Activated CD4-positive, alpha-beta T cell treated with anti-CD3 and anti-CD28 coated beads for 36 hours (primary cell): ENCODE data around the gene CCDC38. TPM values are rescaled to one million over a fixed set of nuclear protein-coding genes. Genes with fewer than 3 reads are reported as not detected.

ENCODE experiments used
- ATAC-seq: fragments of 200-7000 bp; cut with Tn5 transposase; one replicate; pipeline ENCODE4 v1.10.0; 2021; ENCODE audit warnings: mild to moderate bottlenecking, moderate library complexity
- CTCF ChIA-PET: fragments of 350-600 bp; sonication (Branson Sonifier 250); formaldehyde crosslinking; loops from one replicate; lab custom pipeline; 2021; ENCODE audit warnings: antibody characterized with exemption; lab: Charles Lee
- POLR2A ChIA-PET: fragments of 350-600 bp; sonication (Branson Sonifier 250); formaldehyde crosslinking; loops from one replicate; lab custom pipeline; 2021; ENCODE audit warnings: antibody characterized with exemption, inconsistent platforms; lab: Charles Lee
- DNase-seq: peaks from one replicate; pipeline ENCODE4 v3.0.0-alpha.2; 2020
- H3K27ac Mint-ChIP-seq: one replicate; pipeline ENCODE4 v1.8.0; 2021; ENCODE audit warnings: mixed read lengths
- H3K27me3 Mint-ChIP-seq: one replicate; pipeline ENCODE4 v1.8.0; 2021; ENCODE audit warnings: mixed read lengths
- H3K36me3 Mint-ChIP-seq: one replicate; pipeline ENCODE4 v1.8.0; 2021; ENCODE audit warnings: low read depth, mixed read lengths
- H3K4me1 Mint-ChIP-seq: one replicate; pipeline ENCODE4 v1.8.0; 2021; ENCODE audit warnings: mixed read lengths
- H3K4me3 Mint-ChIP-seq: one replicate; pipeline ENCODE4 v1.8.0; 2021; ENCODE audit warnings: mild to moderate bottlenecking, moderate library complexity, mixed read lengths
- H3K9me3 Mint-ChIP-seq: one replicate; pipeline ENCODE4 v1.8.0; 2021; ENCODE audit warnings: low read depth, mixed read lengths
- intact Hi-C, 2 experiments: fragments of 100-400 bp; cut with DNase I in 1 of 2; cut with micrococcal nuclease in 1 of 2; formaldehyde crosslinking; loops; one replicate each; pipeline versions ENCODE4 v1.14.2 to v1.15.1; 2022 to 2024; cut with DNase I, micrococcal nuclease
- total RNA-seq, 2 experiments: library from RNA; stranded (reverse); gene quantifications; one replicate each; pipeline ENCODE4 v1.2.3, GENCODE V29; 2021

CCDC38 gene
- total RNA-seq, 2 experiments from 2014 or later: 0.21 TPM; not detected in 1

- ATAC-seq (no peak), DNase-seq (no peak)
- Mint-ChIP-seq H3K27me3 (peaks cover 15% of the 10 kb centered on the region), H3K9me3 (no peaks in the 10 kb centered on the region), H3K4me1 (no peaks in the 10 kb centered on the region), H3K4me3 (no peak overlapping the region), H3K36me3 (no peaks in the 10 kb centered on the region), H3K27ac (no peak overlapping the region)
- ChIA-PET POLR2A (no interaction called here), CTCF (interaction anchor here (1.5 kb wide), 1 partner anchor 8 kb away, joined by 4 read pairs; no protein-coding TSS in a partner anchor)
- intact Hi-C loops: no loop called here
These were observed 106.2 kb downstream of the CCDC38 start for GRCh38 chr12:95836185-95836609.

GRCh38 chr12:95834572-95834971 is 107.8 kb downstream of the CCDC38 start:
- ATAC-seq: no peak
- no peak overlapping the region for H3K27ac Mint-ChIP-seq
- H3K4me1 Mint-ChIP-seq: peaks cover 10% of the 10 kb centered on the region

GRCh38 chr12:95830335-95831089 is 111.9 kb downstream of the CCDC38 start:
- Mint-ChIP-seq H3K36me3 (no peaks in the 10 kb centered on the region), H3K27me3 (peaks cover 14% of the 10 kb centered on the region), H3K4me3 (no peak overlapping the region), H3K27ac (no peak overlapping the region), H3K9me3 (no peaks in the 10 kb centered on the region), H3K4me1 (peaks cover 10% of the 10 kb centered on the region)
- intact Hi-C loops: no loop called here
- ChIA-PET CTCF (no interaction called here), POLR2A (no interaction called here)
- peak; percentile 81 for ATAC-seq
- no peak for DNase-seq

More at GRCh38 chr12:95834572-95834971, 107.8 kb downstream of the CCDC38 start:
- intact Hi-C loops: no loop called here
- no peak for DNase-seq
- ChIA-PET POLR2A (no interaction called here), CTCF (interaction anchor here (0.7 kb wide), 1 partner anchor 15 kb away, joined by 3 read pairs; no protein-coding TSS in a partner anchor)
- Mint-ChIP-seq H3K4me3 (no peak overlapping the region), H3K36me3 (no peaks in the 10 kb centered on the region), H3K27me3 (peaks cover 17% of the 10 kb centered on the region), H3K9me3 (no peaks in the 10 kb centered on the region)

GRCh38 chr12:95829395-95829794 is 113.0 kb downstream of the CCDC38 start:
- ChIA-PET POLR2A (no interaction called here), CTCF (interaction anchor here (0.9 to 1.6 kb wide), 2 partner anchors 15 to 16 kb away, joined by 3 read pairs; no protein-coding TSS in a partner anchor)
- no peak for DNase-seq
- peaks cover 14% of the 10 kb centered on the region for H3K27me3 Mint-ChIP-seq
- H3K27ac Mint-ChIP-seq: no peak overlapping the region
- ATAC-seq: no peak
- no peaks in the 10 kb centered on the region for H3K36me3 Mint-ChIP-seq
- peaks cover 10% of the 10 kb centered on the region for H3K4me1 Mint-ChIP-seq
- no peaks in the 10 kb centered on the region for H3K9me3 Mint-ChIP-seq
- H3K4me3 Mint-ChIP-seq: no peak overlapping the region
- intact Hi-C loops: loop anchor here in 1 of 2 experiments (5.0 kb wide), 1 partner anchor 168 kb away; the partner anchor contains the start of gene HAL

- H3K4me3 Mint-ChIP-seq: no peak overlapping the region
- CTCF ChIA-PET: no interaction called here
- intact Hi-C loops: no loop called here
- ATAC-seq (no peak), DNase-seq (no peak)
- H3K4me1 Mint-ChIP-seq: no peaks in the 10 kb centered on the region
- H3K9me3 Mint-ChIP-seq: no peaks in the 10 kb centered on the region
- H3K27ac Mint-ChIP-seq: no peak overlapping the region
- no peaks in the 10 kb centered on the region for H3K36me3 Mint-ChIP-seq
- peaks cover 12% of the 10 kb centered on the region for H3K27me3 Mint-ChIP-seq
- POLR2A ChIA-PET: no interaction called here
These were observed 122.2 kb downstream of the CCDC38 start for GRCh38 chr12:95820096-95820703.

Other genes with a start within 250 kb of the CCDC38 start
- not detected for gene NTN4, start 151.8 kb downstream of the CCDC38 start, total RNA-seq
- 10 to 100 TPM; 23.1 to 61.1 TPM for gene SNRPF, start 83.7 kb downstream of the CCDC38 start, total RNA-seq
- 1 to 10 TPM; 1.4 to 1.7 TPM for gene AMDHD1, start 717 bp upstream of the CCDC38 start, total RNA-seq
- gene HAL, start 53.7 kb upstream of the CCDC38 start, total RNA-seq: under 1 TPM; 0.25 to 0.40 TPM
- 100 to 1,000 TPM; 138 to 147 TPM for gene LTA4H, start 93.0 kb upstream of the CCDC38 start, total RNA-seq